ENCODE measurements around the gene MFSD6.

MFSD6 gene

DNA sequence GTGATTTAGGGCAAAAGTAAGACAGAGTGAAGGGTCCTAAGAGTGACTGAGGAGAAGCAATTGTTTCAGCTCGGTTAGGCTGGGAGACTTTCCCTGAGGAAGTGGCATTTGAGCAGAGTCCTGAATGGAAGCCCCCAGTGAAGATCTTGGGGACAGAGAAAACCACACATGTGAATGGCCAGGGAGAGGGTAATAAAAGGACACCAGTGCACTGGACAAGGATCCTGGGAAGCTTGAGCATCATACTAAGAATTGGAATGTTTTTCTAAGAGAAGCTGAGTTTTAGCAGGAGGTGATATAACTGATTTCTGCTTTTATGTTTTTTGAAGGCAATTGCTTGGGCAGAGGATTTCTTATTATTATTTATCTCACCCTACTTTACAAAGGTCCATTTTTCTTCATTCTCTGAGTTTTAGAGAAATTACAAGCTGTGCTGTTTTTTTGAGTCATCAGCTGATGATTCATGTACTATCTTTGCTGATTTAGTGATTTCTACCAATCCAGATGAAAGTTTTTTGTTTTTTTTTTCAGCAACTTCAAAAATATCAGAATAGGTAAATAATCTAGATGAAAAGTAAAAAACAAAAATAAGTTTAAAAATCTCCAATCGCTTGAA, 43.5 kb downstream of the MFSD6 start:
- Mint-ChIP-seq H3K36me3 (ENCODE audit: low read depth) (no peaks in the 10 kb centered on the region), H3K4me1 (no peaks in the 10 kb centered on the region), H3K4me3 (no peak overlapping the region), H3K27me3 (ENCODE audit: low read depth, poor library complexity) (no peaks in the 10 kb centered on the region), H3K9me3 (no peaks in the 10 kb centered on the region), H3K27ac (no peak overlapping the region)
- no peak for DNase-seq
- TF ChIP-seq CTCF (IDR thresholded peaks at IDR 0.05): no peak

DNA sequence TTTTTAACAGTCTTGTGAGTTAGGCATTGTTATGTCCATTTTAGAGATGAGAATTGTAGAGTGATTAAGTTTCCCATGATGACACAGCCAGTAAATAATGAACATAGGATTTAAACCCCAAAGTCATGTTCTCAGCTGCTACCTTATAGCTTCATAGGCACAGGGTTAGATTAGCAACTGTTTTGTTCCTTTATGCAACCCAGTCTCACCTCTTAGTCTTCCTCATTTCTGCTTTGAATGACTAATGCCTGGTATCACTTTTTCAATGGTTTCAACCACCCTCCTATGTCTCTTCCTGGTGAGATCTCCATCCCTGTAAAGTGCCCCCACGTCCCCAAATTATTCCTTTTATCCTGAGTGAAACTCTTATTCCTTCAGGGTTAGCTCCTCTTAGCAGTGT, 44.3 kb downstream of the MFSD6 start:
- Mint-ChIP-seq H3K9me3 (no peaks in the 10 kb centered on the region), H3K4me1 (no peaks in the 10 kb centered on the region), H3K27ac (no peak overlapping the region), H3K36me3 (ENCODE audit: low read depth) (no peaks in the 10 kb centered on the region), H3K4me3 (no peak overlapping the region), H3K27me3 (ENCODE audit: low read depth, poor library complexity) (no peaks in the 10 kb centered on the region)
- TF ChIP-seq CTCF (IDR thresholded peaks at IDR 0.05): no peak
- no peak for DNase-seq

- TF ChIP-seq CTCF (IDR thresholded peaks at IDR 0.05): no peak
- Mint-ChIP-seq H3K4me3 (no peak overlapping the region), H3K27ac (no peak overlapping the region), H3K27me3 (ENCODE audit: low read depth, poor library complexity) (no peaks in the 10 kb centered on the region), H3K4me1 (no peaks in the 10 kb centered on the region), H3K36me3 (ENCODE audit: low read depth) (no peaks in the 10 kb centered on the region), H3K9me3 (no peaks in the 10 kb centered on the region)
- DNase-seq: no peak
Measured at GRCh38 chr2:190454795-190455194, 46.6 kb downstream of the MFSD6 start.

- TF ChIP-seq CTCF (IDR thresholded peaks at IDR 0.05): no peak
- DNase-seq: no peak
- Mint-ChIP-seq H3K36me3 (ENCODE audit: low read depth) (no peaks in the 10 kb centered on the region), H3K27ac (no peak overlapping the region), H3K4me3 (no peak overlapping the region), H3K9me3 (no peaks in the 10 kb centered on the region), H3K4me1 (no peaks in the 10 kb centered on the region), H3K27me3 (ENCODE audit: low read depth, poor library complexity) (no peaks in the 10 kb centered on the region)
Measured at GRCh38 chr2:190455358-190456095, 47.4 kb downstream of the MFSD6 start.

- H3K4me1 Mint-ChIP-seq: no peaks in the 10 kb centered on the region
- H3K27me3 Mint-ChIP-seq (ENCODE audit: low read depth, poor library complexity): no peaks in the 10 kb centered on the region
- no peaks in the 10 kb centered on the region for H3K36me3 Mint-ChIP-seq (ENCODE audit: low read depth)
- TF ChIP-seq CTCF (IDR thresholded peaks at IDR 0.05): no peak
- H3K27ac Mint-ChIP-seq: no peak overlapping the region
- no peak for DNase-seq
- no peak overlapping the region for H3K4me3 Mint-ChIP-seq
- no peaks in the 10 kb centered on the region for H3K9me3 Mint-ChIP-seq
Measured at GRCh38 chr2:190456833-190457232, 48.7 kb downstream of the MFSD6 start.

- TF ChIP-seq CTCF (IDR thresholded peaks at IDR 0.05): no peak
- no peaks in the 10 kb centered on the region for H3K4me1 Mint-ChIP-seq
- no peaks in the 10 kb centered on the region for H3K27me3 Mint-ChIP-seq (ENCODE audit: low read depth, poor library complexity)
- no peak overlapping the region for H3K4me3 Mint-ChIP-seq
- no peaks in the 10 kb centered on the region for H3K9me3 Mint-ChIP-seq
- no peaks in the 10 kb centered on the region for H3K36me3 Mint-ChIP-seq (ENCODE audit: low read depth)
- no peak for DNase-seq
- no peak overlapping the region for H3K27ac Mint-ChIP-seq
Measured at GRCh38 chr2:190457256-190457655, 49.1 kb downstream of the MFSD6 start.

Data from nephron progenitor cell (in vitro differentiated cells).